Kidney epithelial cell (primary cell): ENCODE data around the gene HTRA2. TPM values are rescaled to one million over a fixed set of nuclear protein-coding genes. Genes with fewer than 3 reads are reported as not detected.
A peak's percentile ranks its signal among the peaks of the same experiment; 100 is the strongest.

Experiments
- DNase-seq: peaks from one replicate; pipeline ENCODE4 v3.0.0-alpha.2; 2010; ENCODE audit warnings: low read depth
- H3K27me3 ChIP-seq: 2 replicates; pipeline ENCODE4 v1.6.0; 2011; ENCODE audit warnings: low read length; ENCODE audit not compliant: control insufficient read depth, insufficient read depth
- H3K36me3 ChIP-seq: 2 replicates; pipeline ENCODE4 v1.5.1; 2011; ENCODE audit warnings: low read length; ENCODE audit not compliant: control insufficient read depth, insufficient read depth
- H3K4me3 ChIP-seq: 2 replicates; pipeline ENCODE4 v1.5.1; 2011; ENCODE audit warnings: low read depth, mild to moderate bottlenecking, control low read depth, low read length
- total RNA-seq: library from RNA; depleted of rRNA; stranded (reverse); fragments of >200 nt; gene quantifications from 2 replicates; pipeline ENCODE4 v1.2.3, GENCODE V29; 2015
- TF ChIP-seq, protein P1 (sequence below): IDR thresholded peaks from 2 replicates; pipeline ENCODE4 v1.5.1; 2011; ENCODE audit warnings: mild to moderate bottlenecking, moderate library complexity, low read length, control low read depth, inconsistent platforms; ENCODE audit not compliant: insufficient read depth, poor library complexity, severe bottlenecking

The HTRA2 gene
- total RNA-seq, 1 donor from 2014 or later = 35.1 TPM

DNA sequence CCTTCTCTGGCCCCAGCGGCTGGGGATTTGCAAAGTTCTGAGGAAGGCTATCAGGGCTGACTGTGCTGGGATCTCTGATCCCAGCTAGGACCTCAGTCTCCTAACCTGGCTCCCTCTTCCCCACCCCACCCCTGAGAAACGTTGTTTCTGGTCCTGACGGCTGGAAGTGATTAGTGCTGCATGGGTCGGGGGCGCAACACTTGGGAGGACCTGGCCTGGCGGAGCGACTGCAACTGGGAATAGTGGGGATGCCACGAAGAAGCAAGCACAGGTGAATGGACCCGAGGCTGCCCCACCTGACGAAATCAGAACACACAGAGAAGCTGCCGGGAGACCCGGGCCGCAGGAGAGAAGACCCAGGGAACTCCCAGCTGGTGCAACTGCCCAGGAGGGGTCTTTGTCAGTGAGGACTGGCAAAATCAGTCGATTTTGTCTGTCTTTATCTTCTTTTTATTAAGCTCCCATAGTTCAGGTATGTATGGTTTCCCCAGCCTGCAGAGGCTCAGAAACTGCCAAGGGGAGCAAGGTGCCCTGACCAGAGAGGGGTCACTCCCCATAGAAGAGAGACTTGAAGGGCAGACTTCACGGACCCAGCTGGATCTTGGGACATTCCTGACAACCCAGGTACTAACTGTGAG, 29.7 kb upstream of the HTRA2 start:
- H3K4me3 ChIP-seq = peak overlapping the region; percentile 18
- H3K27me3 ChIP-seq = peaks cover 48% of the 10 kb centered on the region
- DNase-seq = no peak
- no peaks in the 10 kb centered on the region for H3K36me3 ChIP-seq
- TF ChIP-seq, protein P1, sequence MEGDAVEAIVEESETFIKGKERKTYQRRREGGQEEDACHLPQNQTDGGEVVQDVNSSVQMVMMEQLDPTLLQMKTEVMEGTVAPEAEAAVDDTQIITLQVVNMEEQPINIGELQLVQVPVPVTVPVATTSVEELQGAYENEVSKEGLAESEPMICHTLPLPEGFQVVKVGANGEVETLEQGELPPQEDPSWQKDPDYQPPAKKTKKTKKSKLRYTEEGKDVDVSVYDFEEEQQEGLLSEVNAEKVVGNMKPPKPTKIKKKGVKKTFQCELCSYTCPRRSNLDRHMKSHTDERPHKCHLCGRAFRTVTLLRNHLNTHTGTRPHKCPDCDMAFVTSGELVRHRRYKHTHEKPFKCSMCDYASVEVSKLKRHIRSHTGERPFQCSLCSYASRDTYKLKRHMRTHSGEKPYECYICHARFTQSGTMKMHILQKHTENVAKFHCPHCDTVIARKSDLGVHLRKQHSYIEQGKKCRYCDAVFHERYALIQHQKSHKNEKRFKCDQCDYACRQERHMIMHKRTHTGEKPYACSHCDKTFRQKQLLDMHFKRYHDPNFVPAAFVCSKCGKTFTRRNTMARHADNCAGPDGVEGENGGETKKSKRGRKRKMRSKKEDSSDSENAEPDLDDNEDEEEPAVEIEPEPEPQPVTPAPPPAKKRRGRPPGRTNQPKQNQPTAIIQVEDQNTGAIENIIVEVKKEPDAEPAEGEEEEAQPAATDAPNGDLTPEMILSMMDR = no peak

DNA sequence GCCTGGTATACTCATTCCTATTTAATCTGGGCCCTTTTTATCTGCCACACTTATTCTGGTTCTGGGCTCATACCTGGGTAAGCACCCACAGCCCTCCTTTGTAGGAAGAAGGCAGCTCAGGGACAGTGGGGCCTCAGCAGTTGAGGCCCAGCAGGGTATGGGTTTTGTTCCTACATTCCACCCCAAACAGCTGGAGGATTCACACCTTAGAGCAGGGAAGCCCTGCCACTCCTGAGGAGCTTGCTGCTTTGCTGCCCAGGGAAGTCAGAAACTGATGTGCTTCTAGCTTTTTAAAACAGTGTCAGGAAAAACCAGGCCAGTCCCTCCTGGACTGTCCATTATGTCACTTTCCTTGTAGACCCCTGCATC, 29.2 kb upstream of the HTRA2 start:
- no peak for DNase-seq
- Histone ChIP-seq H3K4me3 (no peak overlapping the region), H3K27me3 (peaks cover 48% of the 10 kb centered on the region), H3K36me3 (no peaks in the 10 kb centered on the region)
- TF ChIP-seq, protein P1 = no peak

DNA sequence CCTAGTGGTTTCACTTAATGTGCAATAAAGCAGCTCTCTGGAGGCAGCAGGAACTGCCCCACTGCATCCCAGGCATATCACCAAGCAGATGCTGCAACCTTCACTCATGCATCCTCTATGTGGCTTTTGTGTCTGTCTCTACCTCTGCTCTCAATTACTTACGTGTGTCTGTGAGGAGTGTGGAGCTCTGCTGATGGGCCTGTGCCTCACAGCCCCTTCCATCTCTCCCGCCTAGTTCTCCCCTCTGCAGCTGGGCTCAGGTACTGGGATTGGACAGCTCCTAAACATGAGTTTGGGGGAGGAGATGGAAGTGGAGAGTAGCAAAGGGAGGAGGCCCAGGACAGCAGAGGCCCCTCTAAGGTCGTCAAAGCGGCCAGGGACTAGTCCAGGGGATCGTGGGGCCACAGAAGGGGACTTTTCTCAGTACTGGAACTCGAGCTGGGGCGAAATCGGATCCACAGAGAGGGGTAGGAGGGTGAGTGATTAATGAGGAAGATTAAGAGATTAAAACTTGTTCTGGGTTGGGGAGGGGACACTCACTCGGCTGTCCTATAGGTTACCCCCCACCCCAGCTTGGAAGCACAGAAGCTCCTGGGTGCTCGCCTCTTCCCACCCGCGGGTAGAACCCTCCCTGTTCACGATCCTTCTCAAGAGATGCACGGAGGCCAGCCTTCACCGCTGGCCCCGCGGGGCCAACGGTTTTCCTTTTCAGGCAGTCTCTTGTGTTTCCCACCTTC, 28.2 kb upstream of the HTRA2 start:
- Histone ChIP-seq H3K36me3 (no peaks in the 10 kb centered on the region), H3K27me3 (peaks cover 48% of the 10 kb centered on the region), H3K4me3 (no peak overlapping the region)
- no peak for DNase-seq
- TF ChIP-seq, protein P1 = no peak

DNA sequence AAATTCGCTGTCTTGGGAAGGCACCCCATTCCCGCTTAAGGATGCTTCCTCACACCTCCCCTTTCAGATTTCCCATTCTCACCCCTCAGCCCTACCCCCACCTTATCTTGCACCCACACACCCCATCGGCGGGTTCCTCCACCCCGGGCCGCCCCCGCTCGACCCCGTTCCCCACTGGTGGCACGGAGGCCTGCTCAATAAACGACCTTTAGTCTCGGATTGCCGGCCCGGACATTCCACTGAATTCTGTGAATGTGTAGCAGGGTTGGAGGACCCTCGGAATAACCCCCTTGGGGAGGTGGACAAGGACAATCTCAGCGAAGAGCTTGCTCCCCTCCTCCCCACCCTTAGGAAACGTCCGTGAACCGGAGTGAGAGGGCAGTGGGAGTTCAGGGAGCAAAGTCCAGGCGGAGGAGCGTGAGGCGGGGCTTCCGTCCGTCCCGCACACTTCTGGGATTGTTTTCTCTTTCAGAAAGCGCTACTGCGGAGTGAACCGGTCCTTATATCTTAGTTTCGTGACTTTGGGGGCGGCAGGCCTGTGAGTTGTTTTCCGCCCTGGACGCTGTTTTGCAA, 27.5 kb upstream of the HTRA2 start:
- DNase-seq = no peak
- Histone ChIP-seq H3K36me3 (no peaks in the 10 kb centered on the region), H3K27me3 (peaks cover 48% of the 10 kb centered on the region), H3K4me3 (peak overlapping the region; percentile 47)
- TF ChIP-seq, protein P1 = no peak

DNA sequence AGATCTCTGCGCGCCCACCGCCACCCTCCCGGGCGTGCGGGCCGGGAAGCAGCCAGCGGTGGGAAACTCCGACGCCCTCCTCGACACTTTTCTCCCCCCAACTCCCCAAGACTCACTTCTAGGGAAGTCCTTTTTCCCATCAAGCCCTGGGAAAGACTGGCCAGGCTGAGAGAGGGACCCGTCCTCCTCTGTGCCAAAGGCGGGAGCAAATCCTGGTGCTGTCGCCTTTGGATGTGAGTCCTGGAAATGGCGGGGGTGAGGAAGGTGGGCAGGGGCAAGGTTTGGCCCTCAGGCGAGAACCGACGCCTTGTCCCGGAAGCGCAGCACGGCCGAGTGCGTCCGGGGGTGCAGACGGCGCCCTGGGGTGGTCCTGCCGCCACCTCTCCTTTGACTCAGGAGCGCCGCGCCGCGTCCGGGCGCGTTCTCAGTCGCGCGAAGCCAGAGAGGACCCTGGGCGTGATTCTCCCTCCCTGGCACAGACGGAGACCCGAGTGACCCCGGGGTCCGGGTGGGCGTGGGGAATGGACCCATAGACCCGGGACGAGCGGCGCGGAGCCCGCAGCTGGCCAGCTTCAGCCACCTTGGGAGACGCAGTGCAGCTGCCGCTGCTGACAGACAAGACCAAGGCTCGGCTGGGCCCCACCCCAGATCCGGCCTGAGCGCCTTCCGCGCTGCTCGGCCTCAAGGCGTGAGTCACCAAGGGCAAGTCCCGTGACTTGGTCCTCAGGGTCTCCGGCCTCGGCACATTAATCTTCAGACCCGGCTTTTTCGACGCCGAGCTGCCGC, 26.8 kb upstream of the HTRA2 start:
- Histone ChIP-seq H3K4me3 (peak overlapping the region; percentile 47), H3K27me3 (peaks cover 43% of the 10 kb centered on the region), H3K36me3 (no peaks in the 10 kb centered on the region)
- DNase-seq = peak; percentile 58
- TF ChIP-seq, protein P1 = peak; percentile 42
